Inferior parietal cortex (tissue), 1 donor: ENCODE results near the gene SLC24A5.
A peak's percentile ranks its signal among the peaks of the same experiment; 100 is the strongest.

Experiments used
- DNase-seq: peaks from one replicate; pipeline ENCODE4 v3.0.0-alpha.2; 2016; ENCODE audit errors: extremely low spot score

The SLC24A5 gene

DNA sequence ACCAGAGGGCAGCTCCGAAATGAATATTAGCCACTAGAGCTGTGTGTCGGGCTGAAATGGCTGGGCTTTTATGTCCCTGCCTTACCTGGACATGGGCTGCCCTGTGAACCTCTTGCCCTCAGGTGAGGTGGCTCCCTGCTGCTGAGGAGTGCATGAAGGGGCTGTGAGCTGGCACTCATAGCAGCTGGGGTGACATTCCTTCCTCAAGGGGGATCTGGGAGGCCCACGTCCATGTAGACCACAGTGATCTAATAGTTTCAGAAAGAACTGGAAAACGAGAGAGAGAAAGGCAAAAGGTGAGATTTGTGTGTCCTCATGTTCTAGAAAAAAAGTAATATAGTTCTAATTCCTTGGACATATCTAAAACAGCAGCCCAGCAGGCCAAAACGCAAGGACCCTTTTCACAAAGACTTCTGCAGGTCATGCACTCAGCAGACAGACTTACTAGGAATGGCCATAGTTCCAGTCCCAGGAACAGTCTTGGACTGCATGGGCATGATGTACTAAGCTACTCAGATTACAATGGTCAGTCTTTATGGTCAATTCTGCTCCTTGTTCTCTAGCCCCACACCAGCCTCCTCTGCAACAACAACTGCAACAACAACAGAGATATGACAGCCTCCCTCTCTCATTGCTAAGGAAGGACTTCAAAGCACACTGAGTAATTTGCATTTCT lies 10.8 kb upstream of the SLC24A5 start:
- DNase-seq, result no peak

GRCh38 chr15:48112242-48112641 lies 8.5 kb upstream of the SLC24A5 start:
- no peak for DNase-seq

DNA sequence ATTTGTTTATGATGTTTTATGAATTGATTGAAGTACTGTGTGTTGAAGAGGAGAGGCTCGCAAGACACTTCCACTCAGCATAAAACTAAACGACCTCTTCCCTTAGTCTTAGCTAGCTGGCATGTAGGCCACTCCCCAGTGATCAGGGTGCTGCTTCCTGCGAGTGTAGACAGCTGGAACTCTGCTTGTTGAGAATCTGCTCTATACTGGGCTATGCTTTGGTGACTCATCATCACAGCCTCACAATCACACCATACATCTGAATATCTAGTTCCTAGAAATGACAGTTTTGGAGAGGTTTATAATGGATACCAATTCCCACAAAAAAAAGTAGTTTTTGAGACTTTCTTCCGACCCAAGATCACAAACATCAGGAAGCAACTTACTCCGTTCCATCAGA lies 1.5 kb upstream of the SLC24A5 start:
- DNase-seq, result no peak

- no peak for DNase-seq
These were observed 1.1 kb downstream of the SLC24A5 start for GRCh38 chr15:48121849-48122248.

- no peak for DNase-seq
These were observed 6.0 kb downstream of the SLC24A5 start for GRCh38 chr15:48126667-48127355.

DNA sequence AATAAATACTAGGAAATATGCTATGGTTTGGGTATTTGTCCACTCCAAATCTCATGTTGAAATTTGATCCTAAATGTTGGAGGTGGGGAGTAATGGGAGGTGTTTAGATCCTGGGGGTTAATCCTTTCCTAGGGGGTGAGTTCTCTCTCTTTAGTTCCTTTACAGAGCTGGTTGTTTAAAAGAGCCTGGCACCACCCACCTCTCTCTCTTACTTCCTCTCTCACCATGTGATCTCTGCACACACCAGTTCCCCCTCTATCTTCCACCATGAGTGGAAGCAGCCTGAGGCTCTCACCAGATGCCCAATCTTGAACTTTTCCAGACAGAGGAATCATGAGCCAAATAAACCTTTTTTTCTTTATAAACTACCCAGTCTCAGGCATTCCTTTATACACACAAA lies 10.5 kb downstream of the SLC24A5 start:
- no peak for DNase-seq

DNA sequence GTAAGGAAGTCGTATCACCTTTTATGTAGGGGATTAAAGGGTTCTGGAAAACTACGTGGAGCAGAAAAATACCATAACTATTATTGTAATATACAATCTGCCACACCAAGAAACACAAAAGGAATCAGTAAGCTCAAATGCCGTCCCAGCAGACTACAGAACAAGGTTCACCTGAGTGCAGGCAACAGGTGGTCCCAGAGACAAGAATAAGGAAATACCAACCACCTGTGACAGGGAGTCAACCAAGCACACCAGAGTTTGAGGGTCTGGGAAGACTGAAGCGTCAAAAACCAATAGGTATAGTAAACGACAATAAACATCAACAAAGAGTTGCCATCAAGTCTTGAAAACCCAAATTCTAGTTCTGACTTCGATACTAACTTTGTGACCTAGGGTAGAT lies 12.1 kb downstream of the SLC24A5 start:
- DNase-seq, result no peak

DNA sequence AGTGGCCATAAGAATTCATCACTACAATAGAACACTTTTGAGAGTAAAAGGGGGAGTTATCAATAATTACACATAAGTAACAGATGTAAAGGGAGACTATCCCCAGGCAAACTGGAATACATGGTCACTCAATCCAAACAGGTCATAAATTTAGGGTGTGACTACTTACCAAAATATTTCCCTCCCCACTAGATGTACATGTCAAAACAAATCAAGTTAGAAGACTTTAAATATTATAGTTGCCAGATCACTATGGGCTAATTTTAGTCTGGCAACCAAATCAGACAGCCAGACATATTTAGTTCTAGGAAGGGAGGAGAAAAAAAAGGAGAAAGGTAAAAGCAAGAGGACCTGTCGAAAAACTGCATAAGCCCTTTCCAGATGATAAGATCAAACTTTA lies 23.1 kb downstream of the SLC24A5 start:
- DNase-seq, result no peak

GRCh38 chr15:48144889-48145288 lies 24.1 kb downstream of the SLC24A5 start:
- DNase-seq, result no peak

DNA sequence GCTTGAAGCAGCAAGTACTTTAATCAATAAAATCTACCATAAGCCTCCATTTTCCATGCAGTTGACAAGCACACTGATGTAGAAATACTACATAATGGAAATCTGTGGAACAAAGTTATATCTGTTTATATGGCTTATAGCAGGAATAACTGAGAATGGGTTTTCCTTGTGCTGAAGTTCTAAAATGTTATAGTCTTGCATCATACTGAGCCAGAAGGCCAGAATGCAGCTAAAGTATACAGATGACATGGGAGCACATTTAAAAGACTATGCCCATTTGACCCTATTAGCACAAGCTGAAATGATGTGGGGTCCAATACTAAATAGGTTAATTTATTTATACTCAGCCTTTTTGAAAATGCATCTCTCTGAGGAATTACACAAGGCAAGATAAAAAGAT lies 25.1 kb downstream of the SLC24A5 start:
- DNase-seq, result no peak

DNA sequence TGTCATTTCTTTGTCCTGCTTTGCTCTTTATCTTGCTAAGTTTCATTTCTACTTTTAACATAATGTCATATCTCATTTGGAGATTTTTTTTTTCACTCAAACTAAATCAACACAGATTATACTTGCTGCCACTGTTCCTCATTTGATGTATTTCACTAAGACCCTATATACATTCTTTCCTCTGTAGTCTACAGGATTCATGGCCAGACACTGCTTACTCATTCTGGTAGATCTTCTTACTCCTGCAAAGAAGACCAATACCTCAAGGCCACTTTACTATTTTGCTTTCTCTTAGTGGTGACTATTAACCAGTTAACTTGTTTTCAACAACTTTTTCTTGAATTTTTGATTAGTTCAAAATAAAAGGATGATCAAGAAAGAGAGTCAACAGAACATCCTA lies 26.6 kb downstream of the SLC24A5 start:
- no peak for DNase-seq

DNA sequence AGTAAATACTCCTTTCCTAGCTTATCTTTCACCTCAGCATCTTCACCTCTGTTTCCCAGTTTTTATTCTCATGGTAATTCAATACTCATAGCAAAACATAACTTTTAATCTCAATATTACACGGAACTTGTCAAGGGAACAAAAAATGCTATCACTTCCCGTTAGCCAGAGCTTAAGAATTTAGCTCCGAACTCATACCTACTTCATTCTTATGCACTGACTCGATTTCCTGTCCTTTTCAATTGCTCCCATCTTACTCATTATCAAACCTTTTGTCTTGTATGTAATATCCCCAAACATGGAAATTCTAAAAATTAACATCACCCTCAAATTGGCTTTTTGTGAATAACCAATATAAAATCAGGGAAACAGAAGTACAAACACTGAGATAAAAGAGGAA lies 29.1 kb downstream of the SLC24A5 start:
- DNase-seq, result no peak

- DNase-seq, result no peak
These were observed 32.7 kb downstream of the SLC24A5 start for GRCh38 chr15:48153526-48153925.

GRCh38 chr15:48168616-48169015 lies 47.8 kb downstream of the SLC24A5 start:
- no peak for DNase-seq

DNA sequence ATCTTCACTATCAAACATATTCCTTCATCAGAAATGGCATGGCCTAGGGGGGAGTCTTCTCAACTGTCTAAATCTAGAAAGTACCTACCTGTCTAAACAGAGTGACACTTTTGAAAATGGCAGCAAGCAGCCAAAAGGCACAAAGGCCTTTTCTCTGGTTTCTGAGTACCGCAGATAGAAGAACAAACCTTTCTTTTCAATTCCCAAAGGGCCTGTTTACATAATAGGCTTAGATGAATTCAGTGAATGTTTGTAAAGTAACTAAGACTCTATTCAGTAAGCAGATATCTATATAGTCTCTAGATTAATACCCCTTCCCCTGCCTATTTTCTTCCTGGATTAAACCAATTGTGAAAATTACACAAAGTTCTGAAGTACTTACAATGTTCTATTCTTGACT lies 50.2 kb downstream of the SLC24A5 start:
- DNase-seq, result no peak

DNA sequence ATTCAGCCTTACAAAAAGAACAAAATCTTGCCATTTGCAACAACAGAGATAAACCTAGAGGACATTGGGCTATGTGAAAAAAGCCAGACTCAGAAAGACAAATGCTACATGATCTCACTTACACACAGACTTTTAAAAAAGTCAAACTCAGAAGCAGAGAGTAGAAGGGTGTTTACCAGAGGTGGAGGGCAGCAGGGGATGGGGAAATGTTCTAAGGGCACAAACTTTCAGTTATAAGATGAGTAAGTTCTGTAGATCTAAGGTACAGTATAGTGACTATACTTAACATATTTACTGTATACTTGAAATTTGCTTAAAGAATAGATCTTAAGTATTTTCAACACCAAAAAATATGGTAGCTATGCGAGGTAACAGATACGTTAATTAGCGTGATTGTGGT lies 54.3 kb downstream of the SLC24A5 start:
- no peak for DNase-seq

DNA sequence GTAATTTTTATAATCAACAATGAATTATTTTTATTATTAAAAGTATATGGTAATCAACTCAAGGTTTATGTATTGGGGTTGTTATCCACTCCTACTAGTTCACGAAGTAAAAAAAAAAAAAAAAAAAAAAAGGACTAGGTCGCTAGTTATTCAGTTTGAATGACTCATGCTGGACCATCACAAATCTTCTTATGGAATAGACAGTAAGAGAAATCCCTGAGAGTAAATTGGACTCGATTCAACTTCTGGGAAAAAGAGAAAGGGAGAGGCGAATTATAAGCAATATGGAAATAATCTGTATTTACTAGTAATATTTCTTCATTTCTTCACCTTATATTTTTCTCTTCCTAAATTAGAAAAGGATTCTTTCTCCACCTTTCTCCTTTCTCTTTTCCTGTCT lies 55.3 kb downstream of the SLC24A5 start:
- DNase-seq, result no peak

GRCh38 chr15:48176957-48177356 lies 56.2 kb downstream of the SLC24A5 start:
- no peak for DNase-seq

GRCh38 chr15:48177383-48177765 lies 56.6 kb downstream of the SLC24A5 start:
- DNase-seq, result peak; percentile 55

DNA sequence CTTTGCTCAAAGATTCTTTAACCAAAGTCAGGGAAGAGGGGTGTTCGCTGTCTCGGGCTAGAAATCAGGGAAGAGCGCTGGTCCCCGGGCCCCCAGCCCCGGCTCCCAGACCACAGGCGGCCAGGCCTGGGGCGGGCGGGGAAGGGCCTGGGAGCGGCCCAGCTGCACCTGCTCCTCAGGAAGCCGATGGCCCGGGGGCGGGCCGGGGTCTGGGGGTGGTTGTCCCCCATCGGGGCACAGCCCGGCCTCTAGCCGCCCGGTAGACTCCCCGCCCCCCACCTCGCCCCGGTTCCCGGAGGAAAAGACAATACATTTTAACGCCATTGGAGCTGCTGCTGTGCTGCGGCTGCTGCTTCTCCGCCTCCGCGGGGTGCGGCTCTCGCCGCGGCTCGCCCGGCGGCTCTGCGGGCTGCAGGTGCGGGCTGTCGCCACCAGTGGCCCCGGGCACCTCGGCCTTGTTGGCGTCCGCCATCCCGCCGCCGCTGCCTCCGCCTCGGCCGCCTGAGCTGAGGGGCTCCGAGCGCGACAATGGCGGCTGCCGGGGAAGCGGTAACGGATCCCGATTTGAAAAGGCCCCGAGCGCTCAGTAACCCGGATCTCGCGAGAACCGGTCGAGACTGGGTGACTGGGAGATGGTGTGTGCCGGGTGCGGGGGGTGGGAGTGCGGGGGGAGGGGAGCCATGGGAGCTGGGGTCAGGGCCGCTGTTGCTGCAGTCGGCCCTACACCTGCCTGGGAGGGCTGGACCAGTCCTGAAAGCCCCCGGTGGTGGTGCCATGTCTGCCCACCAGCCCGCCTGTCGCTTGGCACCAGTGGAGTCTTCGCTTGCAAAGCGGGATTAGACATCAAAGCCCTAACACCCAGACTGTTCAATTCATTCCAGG lies 57.2 kb downstream of the SLC24A5 start, which contains the start of gene MYEF2:
TSS of gene MYEF2 (minus strand) at position 530 of the 882 bp plus-strand sequence. CDS start at position 472, 58 bp downstream.
- peak; percentile 42 for DNase-seq

- DNase-seq, result peak; percentile 55
These were observed 57.8 kb downstream of the SLC24A5 start for GRCh38 chr15:48178648-48178931.

DNA sequence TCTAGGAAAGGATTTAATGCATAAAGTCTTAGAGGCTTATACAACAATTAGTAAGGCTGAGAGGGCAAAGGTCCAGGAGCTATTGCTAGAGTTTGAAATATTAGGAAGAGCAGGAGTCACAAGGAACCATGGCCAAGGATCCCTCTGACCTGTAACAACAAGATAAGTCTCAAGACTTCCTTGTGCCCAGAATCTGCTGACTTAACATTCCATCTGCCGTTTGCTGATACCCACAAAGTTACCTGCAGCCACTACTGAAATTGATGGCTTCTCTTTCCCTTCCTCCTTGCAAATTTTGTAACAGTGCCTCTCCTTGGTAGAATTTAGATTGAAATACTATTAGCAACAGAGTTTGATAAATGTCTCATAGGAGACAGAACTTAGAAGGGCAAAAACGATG lies 62.0 kb downstream of the SLC24A5 start:
- no peak for DNase-seq

DNA sequence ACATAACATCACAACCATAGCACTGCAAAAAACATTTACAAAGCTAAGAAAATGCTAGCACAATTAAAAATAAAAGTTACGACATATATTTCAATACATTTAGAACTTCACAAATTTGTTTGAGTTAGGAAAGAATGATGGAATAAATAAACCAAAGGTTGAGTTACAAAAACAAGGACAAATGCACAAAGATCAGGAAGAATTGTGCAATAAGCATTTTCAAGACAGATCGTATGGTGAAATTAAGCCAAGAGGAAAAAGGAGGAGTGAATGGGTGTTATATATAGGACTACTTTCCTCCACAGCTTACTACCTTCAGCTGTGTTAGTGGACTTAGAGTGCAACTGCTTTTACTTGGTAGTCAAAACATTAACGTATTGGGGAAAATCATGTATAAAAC lies 64.7 kb downstream of the SLC24A5 start:
- no peak for DNase-seq
